ENCODE data around the gene REELD1.

The REELD1 gene

DNA sequence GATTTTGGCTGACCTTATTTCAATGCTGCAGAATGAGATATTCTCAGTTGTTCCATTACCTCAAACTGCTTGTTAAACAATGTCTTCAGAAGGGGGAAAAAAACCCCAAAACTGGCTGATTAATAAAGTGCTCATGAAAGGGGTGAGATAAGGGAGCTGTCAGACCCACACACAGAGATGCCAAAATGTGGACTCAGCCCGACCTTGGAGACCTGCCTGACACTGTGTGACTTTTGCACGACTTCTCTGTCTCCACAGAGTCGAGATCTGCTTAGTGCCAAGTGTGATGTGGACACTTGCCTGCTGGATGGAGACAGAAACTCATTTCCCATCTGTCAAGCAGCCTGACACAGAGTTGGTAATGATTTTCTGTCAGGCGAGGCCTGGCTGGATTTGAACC lies 31.5 kb downstream of the REELD1 start:
- TF ChIP-seq CTCF (IDR thresholded peaks at IDR 0.05; ENCODE audit: low read depth, low read length) = no peak
- H3K36me3 ChIP-seq = no peaks in the 10 kb centered on the region
- H3K9me3 ChIP-seq (ENCODE audit: severe bottlenecking) = no peaks in the 10 kb centered on the region
- DNase-seq = no peak
- H3K27ac ChIP-seq = no peak overlapping the region
- H3K4me3 ChIP-seq (ENCODE audit: low read depth, low read length) = no peak overlapping the region
- H3K27me3 ChIP-seq (ENCODE audit: insufficient read depth, low read depth, severe bottlenecking) = no peaks in the 10 kb centered on the region

DNA sequence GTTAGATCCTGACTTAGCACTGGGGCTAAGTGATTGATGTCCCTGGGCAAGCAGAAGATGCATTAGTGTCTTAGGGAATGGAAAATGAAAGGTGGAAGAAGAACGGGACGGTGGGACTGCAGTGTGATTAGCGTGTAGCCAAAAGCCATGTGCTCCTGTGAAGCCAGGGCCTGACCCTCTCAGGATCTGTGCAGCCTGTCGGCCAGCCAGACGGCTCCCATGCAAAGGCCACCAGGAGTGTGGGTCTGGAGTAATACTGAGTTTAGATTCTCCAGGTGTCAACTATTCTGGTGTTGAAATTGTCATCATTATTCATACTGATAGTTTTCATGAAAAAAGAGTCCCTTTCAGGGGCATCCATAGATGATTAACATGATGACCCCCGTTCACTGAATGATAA lies 32.0 kb downstream of the REELD1 start:
- TF ChIP-seq CTCF (IDR thresholded peaks at IDR 0.05; ENCODE audit: low read depth, low read length) = no peak
- no peak overlapping the region for H3K27ac ChIP-seq

DNA sequence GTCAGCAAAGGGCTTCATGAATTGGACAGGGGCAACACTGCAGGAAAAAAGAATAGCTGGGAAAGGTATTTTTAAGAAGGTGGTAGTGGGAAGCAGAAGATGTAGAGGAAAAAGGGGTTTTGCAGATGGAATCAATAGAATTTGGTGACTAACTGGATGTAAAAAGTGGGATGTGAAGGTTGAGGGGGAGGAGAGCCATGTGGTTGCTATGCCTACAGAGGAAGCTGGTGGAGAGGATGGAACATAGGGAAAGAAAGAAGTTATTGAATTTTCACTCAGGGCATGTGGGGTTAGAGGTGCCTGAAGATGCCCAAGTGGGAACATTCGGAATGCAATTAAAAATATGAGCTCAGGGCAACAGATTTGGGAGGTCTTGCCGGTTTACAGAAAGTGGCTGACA lies 33.0 kb downstream of the REELD1 start:
- no peak for DNase-seq
- TF ChIP-seq CTCF (IDR thresholded peaks at IDR 0.05; ENCODE audit: low read depth, low read length) = no peak

More for the DNA sequence above, 32.0 kb downstream of the REELD1 start:
- DNase-seq = no peak
- Histone ChIP-seq H3K36me3 (no peaks in the 10 kb centered on the region), H3K9me3 (ENCODE audit: severe bottlenecking) (no peaks in the 10 kb centered on the region), H3K4me3 (ENCODE audit: low read depth, low read length) (no peak overlapping the region), H3K27me3 (ENCODE audit: insufficient read depth, low read depth, severe bottlenecking) (no peaks in the 10 kb centered on the region)

GRCh38 chr4:146252969-146253611 lies 38.8 kb downstream of the REELD1 start:
- no peak overlapping the region for H3K27ac ChIP-seq
- DNase-seq = no peak
- no peak overlapping the region for H3K4me3 ChIP-seq (ENCODE audit: low read depth, low read length)
- TF ChIP-seq CTCF (IDR thresholded peaks at IDR 0.05; ENCODE audit: low read depth, low read length) = no peak
- no peaks in the 10 kb centered on the region for H3K27me3 ChIP-seq (ENCODE audit: insufficient read depth, low read depth, severe bottlenecking)
- H3K36me3 ChIP-seq = peaks cover 3% of the 10 kb centered on the region; the same call in 1 of the 2 replicates
- H3K9me3 ChIP-seq (ENCODE audit: severe bottlenecking) = no peaks in the 10 kb centered on the region

More for the DNA sequence above, 33.0 kb downstream of the REELD1 start:
- Histone ChIP-seq H3K36me3 (no peaks in the 10 kb centered on the region), H3K9me3 (ENCODE audit: severe bottlenecking) (no peaks in the 10 kb centered on the region), H3K27ac (no peak overlapping the region), H3K4me3 (ENCODE audit: low read depth, low read length) (no peak overlapping the region), H3K27me3 (ENCODE audit: insufficient read depth, low read depth, severe bottlenecking) (no peaks in the 10 kb centered on the region)

DNA sequence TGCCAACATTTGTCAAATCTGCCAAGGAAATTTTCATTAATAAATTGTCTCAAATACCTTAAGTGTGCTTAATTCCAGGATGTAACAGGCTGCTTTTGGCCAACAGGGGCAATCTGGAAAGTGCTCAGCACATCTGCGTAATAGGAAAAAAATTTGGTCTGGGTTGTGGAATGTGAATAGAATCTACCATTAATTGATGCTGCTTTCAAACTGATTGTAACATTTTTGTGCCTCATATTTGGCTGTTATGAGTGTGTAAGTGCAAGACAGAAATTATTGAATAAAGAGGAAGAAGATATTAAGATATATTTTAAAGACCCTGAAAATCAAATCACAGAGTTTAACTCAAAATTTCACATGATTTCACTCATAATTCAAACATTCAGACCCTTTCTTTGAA lies 41.1 kb downstream of the REELD1 start:
- H3K27me3 ChIP-seq (ENCODE audit: insufficient read depth, low read depth, severe bottlenecking) = no peaks in the 10 kb centered on the region
- DNase-seq = no peak
- H3K36me3 ChIP-seq = peaks cover 3% of the 10 kb centered on the region
- no peak for TF ChIP-seq CTCF (IDR thresholded peaks at IDR 0.05; ENCODE audit: low read depth, low read length)
- H3K27ac ChIP-seq = no peak overlapping the region
- H3K4me3 ChIP-seq (ENCODE audit: low read depth, low read length) = no peak overlapping the region
- H3K9me3 ChIP-seq (ENCODE audit: severe bottlenecking) = no peaks in the 10 kb centered on the region

DNA sequence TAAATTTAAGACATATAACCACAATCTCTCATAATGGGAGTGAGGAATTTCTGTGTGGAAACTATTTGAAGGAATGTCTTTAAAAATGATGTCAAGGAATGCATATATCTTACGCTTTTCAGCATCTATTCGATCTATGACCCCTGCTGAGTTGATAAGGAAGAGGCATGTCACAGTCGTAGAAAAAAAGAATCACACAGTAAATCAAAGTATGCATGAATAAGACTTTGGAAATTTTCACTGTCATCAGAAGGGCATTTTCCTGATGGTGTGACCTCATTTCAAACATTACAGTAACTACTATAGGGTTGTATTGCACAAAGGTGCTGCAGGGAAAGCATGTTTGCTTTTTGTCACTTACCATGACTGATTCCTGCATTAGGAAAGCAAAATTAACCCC lies 41.5 kb downstream of the REELD1 start:
- DNase-seq = no peak

More for the DNA sequence above, 41.5 kb downstream of the REELD1 start:
- Histone ChIP-seq H3K9me3 (ENCODE audit: severe bottlenecking) (no peaks in the 10 kb centered on the region), H3K4me3 (ENCODE audit: low read depth, low read length) (no peak overlapping the region), H3K27ac (no peak overlapping the region), H3K27me3 (ENCODE audit: insufficient read depth, low read depth, severe bottlenecking) (no peaks in the 10 kb centered on the region), H3K36me3 (peaks cover 3% of the 10 kb centered on the region)
- TF ChIP-seq CTCF (IDR thresholded peaks at IDR 0.05; ENCODE audit: low read depth, low read length) = no peak
